Measurements from ENCODE around the gene KRT37.
"Not testable (repeated sequence)": the region's sequence is repeated elsewhere in the genome, so short reads cannot be mapped to it uniquely, and the experiment has no call there.

Gene KRT37

DNA sequence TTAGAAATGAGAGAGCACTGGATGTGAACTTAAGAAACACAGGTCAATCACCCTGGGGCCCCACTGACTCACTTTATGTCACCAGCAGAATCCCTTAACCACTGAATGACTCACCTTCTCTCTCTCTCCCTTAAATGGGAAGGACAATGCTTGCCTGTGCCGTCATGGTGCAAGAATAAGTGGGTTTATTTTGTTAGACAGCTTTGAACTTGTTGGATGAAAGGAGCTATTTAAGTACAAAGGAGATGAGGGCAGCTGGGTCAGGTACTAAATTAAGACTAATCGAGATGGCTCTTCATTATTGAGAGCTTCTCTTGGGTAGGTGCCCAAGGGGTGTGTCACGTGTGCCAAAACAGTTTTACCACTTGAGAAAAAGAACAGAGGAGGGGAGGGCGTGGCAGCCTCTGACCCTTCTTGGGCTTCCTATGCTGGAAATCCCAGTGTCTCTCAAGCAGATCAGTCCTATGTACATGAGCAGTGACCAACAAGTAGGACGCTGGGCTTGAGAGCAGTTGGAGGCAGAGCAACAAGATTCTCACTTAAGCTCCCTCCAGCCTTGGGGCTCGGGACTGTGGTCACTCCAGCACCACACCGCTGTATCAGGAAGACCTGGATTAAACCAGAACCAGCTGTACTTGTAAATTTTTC lies 20.2 kb downstream of the KRT37 start:
- DNase-seq (ENCODE audit: low read depth): no peak

DNA sequence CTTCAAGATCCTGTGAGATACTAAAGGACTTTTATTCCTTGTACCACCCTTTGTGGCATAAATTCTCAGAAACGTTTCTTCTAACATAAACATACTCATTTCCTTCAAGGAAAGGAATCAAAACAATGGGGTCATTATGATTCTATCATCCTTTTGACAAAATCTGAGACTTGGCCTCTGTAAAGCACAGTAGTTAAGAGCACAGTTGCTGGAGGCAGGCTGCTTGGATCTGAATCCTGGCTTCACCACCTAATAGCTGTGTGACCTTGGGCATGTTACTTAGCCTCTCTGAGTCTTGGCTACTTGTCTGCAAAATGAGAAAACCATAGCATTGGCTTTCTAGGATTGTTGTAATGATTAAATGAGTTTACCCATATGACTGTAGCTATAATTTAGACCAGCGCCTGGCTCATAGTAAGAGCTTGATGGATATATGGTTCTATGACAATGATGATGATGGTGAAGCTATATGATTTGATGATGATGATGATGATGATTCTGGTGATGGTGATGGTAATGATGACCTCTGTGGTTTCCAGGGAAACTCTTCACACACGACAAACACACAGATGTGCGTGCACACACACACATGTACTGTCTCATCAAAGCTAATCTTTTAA lies 20.9 kb downstream of the KRT37 start:
- no peak for DNase-seq (ENCODE audit: low read depth)

DNA sequence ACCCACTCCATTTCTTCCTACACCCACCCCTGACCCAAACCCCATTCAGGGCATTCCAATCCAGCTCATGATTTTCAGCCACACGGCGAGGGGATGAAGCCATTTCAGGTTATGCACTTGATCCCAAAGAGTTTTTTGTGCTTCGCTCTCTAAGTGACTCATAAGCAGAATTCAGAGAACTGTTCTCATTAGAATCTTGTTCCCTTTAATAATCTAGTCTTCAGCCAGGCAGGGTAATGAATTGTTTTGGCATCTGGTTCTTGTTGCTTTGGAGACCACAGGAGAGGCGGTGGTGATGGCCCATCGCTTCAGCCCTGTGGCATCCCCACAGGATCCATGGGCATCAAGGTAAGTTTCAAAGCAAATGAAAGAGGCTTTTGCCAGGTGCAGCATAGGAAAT lies 22.2 kb downstream of the KRT37 start:
- DNase-seq (ENCODE audit: low read depth): no peak

DNA sequence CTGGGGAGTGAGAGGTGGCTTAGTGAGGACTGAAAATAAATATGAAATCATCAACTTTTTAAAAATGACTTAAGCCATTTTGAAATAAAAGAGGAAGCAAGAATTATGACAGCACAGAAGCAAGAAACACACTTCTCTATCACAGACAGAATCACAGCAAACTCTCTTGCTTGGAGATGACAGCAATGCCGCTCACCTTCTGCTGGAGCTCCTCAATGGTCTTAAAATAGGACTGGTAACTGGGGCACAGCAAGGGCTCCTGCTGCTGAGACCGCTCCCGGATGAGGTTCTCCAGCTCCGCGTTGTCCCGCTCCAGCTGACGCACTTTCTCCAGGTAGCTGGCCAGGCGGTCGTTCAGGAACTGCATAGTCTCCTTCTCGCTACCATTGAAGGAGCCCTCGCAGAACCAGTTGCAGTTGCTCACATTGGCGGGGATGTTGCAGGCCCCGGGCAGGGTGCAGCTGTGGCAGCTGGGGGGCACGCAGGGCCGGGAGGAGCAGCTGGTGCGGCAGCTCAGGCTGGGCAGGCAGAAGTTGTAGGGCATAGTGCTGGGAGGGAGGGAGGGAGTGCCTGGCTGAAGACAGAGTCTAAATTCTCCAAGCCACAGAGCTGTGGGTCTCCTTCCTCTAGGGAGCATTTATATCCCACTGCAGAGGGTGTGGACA lies 27.3 kb downstream of the KRT37 start, which contains the start of gene KRT31:
Gene KRT31, minus strand, starts transcription at position 613 of the 665 bp plus-strand sequence. Its CDS starts 69 bp downstream, at position 544.
- no peak for DNase-seq (ENCODE audit: low read depth)

DNA sequence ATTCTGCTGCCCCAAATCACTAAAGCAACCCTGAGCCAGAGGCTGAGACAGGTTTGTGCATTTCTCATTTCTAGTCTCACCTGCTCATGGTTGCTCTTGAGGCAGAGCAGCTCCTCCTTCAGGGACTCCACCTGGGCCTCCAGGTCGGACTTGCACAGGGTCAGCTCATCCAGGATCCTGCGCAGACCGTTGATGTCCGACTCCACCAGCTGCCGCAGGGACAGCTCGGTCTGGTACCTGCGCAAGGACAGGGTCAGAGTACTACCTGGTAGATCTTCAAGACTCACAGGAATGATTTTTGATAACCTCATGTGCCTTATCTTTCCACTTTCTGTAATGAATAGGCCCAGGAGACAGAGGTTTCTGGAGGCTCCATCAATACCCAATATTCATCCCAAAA lies 28.0 kb downstream of the KRT37 start:
- no peak for DNase-seq (ENCODE audit: low read depth)

DNA sequence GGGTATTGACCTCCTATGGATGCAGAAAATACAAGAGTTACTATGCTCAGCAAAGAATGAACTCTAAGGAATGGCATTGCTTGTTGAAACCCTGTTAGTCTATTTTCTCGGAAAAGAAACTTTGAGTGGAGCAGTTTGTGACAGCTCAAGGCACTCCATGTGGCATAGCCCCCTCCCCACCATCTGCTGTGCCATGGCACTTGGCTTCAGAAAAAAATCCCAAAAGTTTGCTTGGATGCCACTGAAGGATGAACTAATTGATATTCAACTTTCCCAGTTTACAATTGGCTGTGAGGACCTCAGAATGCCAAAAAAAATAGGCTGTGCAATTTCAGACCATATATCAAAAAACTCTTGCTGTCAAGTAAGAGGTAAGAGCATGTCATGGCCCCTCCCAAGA lies 28.8 kb downstream of the KRT37 start:
- DNase-seq (ENCODE audit: low read depth): no peak

DNA sequence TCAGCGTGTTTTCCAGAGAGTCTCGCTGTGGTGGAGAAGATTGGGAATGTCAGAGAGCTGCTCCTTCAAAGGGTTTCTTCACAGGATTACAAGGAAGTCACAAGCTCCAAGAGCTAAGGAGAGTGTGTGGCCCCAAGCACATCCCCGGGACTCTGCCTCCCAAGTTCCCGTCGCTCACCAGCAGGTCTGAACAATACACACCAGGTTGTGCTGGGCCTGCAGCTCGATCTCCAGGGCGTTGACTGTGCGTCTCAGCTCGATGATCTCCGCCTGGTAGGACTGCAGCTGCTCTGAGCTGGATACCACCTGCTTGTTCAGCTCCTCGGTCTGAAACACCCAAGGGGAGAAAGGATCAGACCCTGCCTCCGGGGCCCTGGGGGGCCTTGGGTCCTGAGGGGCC lies 29.3 kb downstream of the KRT37 start:
- DNase-seq (ENCODE audit: low read depth): not testable (repeated sequence)

DNA sequence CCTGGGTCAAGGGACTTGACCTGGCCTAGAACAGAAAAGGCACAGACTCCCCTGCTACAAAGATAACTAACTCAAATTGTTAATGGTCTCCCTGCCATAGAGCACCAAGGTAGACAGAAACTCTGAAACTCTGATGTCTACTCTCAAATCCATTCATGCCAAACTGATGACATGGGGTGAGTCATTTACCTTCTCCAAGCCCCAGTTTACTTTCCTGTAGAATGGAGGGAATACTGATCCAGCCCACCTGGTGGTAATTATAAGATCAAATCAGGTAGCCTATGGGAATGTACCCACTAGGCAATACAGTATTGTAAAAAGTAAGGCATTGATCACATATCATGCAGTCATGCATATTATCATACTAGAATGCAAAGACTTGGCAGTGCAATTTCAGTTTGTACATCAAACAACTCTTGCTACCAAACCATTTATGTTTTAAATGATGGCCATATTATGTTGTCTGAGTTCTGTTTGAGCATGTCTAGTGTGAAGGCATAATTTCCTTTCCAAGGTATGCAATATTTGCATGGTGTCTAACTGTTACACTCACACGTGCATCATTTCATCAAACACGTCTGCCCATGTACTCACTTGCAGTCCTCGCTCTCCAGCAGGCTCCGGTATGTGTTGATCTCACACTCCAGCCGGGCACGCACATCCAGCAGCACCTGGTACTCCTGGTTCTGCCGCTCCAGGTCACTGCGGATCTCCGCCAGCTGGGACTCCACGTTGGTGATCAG lies 30.0 kb downstream of the KRT37 start:
- DNase-seq (ENCODE audit: low read depth): no peak

DNA sequence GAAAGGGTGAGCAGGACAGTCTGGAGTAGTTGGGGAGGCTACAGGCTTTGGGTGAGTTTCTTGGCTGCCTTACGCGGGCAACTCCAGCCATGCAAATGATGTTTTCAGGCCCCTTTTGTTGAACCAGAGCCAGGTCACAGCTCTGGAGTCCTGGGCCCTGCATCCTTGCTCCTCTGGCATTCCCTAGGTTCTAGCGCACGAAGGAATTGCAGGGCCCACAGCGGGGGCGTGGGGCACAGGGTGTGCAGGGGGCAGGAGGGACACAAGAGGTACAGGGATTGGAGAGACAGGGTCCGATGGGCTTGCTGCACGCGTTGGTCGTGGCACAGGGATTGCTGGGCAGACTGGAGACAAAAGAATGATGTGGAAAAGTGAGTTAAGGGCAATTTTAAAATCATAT lies 30.6 kb downstream of the KRT37 start:
- DNase-seq (ENCODE audit: low read depth): no peak

DNA sequence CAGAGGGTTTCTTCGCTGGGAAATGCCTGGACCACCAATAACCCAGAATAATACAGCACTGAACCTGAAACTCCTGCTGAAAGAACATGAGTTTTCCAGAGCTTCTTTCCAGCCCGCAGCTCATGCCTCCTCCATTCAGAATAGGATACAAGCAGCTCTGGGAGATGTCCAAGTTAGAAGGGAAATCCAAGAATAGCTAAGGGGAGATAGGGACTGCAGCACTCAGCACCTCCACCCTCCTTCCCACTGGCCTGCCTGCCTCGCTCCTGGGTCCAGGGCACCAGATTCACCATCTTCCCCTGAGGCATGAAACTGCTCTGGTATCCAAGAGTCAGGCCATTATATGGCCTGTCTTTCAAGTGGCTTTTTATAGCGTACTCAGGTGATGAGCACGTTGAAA lies 31.1 kb downstream of the KRT37 start:
- no peak for DNase-seq (ENCODE audit: low read depth)

DNA sequence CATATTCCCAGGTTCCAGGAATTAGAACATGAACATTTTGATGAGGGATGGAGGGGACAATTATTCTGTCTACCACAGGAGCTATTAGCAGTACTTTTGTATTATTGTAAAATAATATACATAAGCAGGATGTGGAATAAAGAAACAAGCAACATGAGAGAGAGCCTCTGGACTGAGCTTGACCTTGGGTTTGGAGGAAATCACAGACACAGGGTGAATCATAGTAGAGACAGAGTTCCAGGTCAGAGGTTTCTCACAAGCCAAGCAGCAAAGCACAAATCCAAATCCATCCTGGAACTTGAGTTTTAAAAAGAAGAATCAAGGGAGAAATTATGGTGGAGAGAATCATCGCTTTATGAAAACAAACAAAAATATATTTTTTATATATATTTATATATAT lies 32.1 kb downstream of the KRT37 start:
- DNase-seq (ENCODE audit: low read depth): no peak

DNA sequence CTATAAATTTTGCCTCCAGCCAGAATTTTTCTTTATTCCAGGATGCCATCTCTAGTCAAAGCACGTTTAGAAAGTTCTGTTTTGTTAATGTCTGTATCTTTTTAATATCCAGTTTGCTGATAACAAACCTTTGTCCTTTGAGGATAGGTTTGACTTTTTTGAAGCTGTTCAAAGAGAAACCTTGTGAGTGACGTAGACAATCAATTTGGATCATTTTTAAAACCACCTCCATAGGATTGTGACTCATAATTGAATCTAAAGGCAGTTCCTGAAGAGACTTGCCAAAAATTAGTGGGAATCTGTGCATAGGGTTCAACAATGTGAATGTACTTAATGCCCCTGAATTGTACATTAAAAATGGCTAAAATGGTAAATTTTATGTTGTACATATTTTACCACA lies 32.9 kb downstream of the KRT37 start:
- no peak for DNase-seq (ENCODE audit: low read depth)

DNA sequence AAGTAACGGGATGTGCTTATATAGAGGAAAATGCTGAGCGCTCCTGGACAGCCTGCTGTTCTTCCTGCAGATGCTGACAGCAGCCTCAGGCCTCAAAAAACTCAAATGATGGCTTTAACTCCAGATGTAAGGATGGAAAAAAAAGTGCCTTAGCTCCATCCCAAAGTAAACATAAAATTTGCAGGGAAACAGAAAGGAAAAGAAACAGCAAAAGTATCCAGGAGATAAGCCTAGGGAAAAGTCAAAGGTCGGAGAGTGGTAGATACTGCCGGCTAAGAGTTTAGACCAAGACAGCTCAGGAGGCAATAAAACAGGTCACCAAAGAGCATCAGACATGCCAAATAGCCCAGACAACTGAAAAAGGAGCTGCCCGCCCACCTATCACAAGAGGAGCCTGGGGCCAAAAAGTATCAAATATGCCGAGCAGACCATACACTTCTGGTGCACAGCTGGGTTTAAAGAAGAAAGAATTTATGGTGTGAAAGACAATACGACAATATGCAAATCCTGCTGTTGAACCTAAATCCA lies 33.9 kb downstream of the KRT37 start:
- no peak for DNase-seq (ENCODE audit: low read depth)

DNA sequence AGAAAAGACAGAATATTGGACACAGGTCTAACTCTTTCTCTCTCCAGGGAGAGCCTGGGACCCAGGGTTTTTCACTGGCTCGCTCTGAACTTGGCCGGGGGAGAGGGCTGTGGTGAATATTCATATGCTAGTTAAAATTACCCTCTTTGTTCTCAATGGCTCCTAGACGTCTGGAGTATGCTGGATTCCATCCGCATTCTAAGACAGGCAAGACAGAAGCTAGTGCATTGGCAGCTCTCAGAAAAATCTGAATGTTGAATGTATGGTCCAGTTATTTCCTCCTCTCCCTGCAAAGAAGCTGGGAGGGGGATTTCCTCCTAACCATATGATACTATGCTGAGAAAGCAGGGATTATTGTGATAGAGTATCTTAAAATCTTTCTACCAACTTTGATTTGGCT lies 36.7 kb downstream of the KRT37 start:
- no peak for DNase-seq (ENCODE audit: low read depth)

DNA sequence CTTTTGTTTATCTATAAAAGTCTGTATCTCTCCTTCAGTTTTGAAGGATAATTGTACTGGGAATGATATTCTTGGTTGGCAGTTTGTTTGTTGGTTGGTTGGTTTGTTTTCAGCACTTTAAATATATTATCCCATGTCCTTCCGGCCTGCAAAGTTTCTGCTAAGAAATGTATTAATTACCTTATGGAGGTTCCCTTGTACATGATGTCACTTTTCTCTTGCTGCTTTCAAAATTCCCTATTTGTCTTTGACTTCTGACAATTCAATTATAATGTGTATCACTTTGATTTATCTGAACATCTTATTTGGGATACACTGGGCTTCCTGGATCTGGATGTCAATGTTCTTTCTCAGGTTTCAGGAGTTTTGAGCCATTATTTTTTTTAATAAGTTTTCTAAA lies 38.2 kb downstream of the KRT37 start:
- DNase-seq (ENCODE audit: low read depth): no peak

DNA sequence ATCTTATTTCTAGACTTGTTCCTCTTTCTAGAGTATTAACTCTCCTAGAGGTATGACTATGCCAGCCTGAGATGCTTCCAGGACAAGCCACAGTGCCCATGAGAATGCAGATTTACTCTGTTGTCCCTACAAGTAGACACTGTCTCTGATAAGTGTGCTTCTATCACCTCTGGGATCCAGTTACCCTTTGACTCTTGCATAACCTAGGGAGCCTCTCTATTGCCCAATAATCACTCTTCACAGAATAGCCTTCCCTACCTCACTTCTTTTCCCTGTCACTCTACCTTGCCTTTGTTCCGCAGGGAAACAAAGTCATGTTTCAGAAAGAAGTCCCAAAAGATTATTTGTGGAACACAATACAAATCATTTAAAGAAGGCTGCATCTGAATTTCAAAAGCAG lies 40.7 kb downstream of the KRT37 start:
- no peak for DNase-seq (ENCODE audit: low read depth)

DNA sequence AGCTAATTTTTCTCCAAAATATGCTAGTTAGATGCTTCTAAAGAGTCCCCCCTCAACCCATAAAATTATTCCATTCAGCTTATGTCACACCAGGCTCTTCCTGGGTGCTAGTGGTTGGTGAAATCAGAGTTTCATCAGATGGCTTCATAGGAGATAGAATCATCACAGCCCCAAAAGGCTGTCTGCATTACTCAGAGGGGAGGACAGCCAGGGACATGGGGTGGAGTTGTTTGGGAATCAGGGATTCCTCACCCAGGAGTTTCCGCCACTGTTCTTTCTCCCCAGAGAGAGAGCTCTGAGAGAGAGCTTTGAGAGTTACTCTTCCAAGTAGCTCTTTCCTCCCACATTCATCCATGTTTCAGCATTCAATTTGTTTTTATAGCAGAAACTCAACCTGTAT lies 42.0 kb downstream of the KRT37 start:
- no peak for DNase-seq (ENCODE audit: low read depth)

DNA sequence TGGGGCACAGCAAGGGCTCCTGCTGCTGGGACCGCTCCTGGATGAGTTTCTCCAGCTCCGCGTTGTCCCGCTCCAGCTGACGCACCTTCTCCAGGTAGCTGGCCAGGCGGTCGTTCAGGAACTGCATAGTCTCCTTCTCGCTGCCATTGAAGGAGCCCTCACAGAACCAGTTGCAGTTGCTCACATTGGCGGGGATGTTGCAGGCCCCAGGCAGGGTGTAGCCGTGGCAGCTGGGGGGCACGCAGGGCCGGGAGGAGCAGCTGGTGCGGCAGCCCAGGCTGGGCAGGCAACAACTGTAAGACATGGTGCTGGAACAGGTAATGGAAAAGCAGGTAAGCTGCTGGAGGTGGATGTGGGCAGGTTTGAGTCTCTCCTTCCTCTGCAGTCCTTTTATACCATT lies 42.4 kb downstream of the KRT37 start, which contains the start of gene KRT34:
Gene KRT34, minus strand, starts transcription at position 364 of the 400 bp plus-strand sequence. Its CDS starts 60 bp downstream, at position 304.
- DNase-seq (ENCODE audit: low read depth): not testable (repeated sequence)

DNA sequence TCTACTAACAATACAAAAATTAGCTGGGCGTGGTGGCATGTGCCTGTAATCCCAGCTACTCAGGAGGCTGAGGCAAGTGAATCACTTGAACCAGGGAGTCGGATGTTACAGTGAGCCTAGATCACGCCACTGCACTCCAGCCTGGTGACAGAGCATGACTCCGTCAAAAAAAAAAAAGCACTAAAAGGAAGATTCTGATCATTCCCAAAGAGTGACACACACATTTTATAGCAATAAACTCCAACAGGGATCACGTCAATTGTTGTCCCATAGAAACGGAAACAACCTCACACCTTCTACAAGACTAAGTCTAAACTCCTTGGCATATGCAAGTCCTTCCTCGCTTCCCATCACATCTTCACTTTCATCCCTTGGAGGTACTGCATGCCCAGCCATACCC lies 44.3 kb downstream of the KRT37 start:
- not testable (repeated sequence) for DNase-seq (ENCODE audit: low read depth)

DNA sequence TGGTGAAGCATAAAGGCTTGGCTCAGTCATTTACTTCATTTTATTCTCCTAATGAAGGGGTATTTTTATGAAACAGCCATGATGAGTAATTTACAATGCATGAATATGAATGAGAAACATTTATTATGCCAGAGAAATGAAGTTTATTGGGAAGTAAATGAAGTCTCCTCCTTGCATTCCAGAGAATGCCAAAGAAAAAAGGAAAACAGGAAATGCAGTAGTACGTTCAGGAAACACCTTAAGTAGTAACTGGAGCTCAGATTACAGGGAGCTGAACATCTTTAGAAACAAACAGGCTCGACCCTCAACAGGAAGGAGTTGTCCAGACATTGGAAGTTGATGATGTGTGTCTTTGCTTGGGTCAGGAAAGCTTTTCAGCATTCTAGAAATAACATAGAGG lies 46.8 kb downstream of the KRT37 start:
- no peak for DNase-seq (ENCODE audit: low read depth)
